H54 (cell line): ENCODE results near the gene ZNF320.
A peak's percentile ranks its signal among the peaks of the same experiment; 100 is the strongest.
"Not testable (repeated sequence)": the region's sequence is repeated elsewhere in the genome, so short reads cannot be mapped to it uniquely, and the experiment has no call there.

ENCODE experiments used
- DNase-seq: peaks from one replicate; pipeline ENCODE4 v3.0.0; 2011; ENCODE audit warnings: low spot score, mixed read lengths; ENCODE audit not compliant: insufficient read length
- FAIRE-seq: peaks from 3 replicates; lab custom pipeline; 2011; peaks lifted over from hg19 to GRCh38; lab: Jason Lieb, UNC
- POLR2A ChIP-seq: IDR thresholded peaks from 2 replicates; pipeline ENCODE4 v1.6.1; 2011; ENCODE audit warnings: low read depth, mild to moderate bottlenecking, low read length

Gene ZNF320

GRCh38 chr19:52896431-52897137 is 851 bp downstream of the ZNF320 start:
- no peak for FAIRE-seq
- peak; percentile 48 for DNase-seq
- TF ChIP-seq POLR2A: no peak

DNA sequence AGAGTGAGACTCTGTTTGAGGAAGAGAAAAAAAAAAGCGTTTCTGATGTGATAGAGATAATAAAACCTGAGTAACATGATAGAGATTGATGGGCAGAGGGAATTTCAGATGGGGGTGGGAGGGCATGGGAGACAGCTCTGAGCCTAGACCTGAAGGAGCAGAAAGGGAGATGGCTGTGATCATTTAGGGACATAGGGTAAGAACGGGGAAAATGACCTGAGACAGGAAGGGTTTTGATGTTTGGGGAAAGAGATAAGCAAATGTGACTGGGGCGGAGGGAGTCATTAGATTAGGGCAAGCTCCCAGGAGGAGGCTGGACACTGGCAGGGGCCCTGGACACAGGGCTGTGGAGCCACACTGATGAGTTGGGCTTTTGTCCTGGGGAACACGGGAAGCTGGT is 6.1 kb downstream of the ZNF320 start:
- TF ChIP-seq POLR2A: no peak
- FAIRE-seq (no peak), DNase-seq (no peak)

- TF ChIP-seq POLR2A: no peak
These were observed 7.5 kb downstream of the ZNF320 start for GRCh38 chr19:52889931-52890330.

DNA sequence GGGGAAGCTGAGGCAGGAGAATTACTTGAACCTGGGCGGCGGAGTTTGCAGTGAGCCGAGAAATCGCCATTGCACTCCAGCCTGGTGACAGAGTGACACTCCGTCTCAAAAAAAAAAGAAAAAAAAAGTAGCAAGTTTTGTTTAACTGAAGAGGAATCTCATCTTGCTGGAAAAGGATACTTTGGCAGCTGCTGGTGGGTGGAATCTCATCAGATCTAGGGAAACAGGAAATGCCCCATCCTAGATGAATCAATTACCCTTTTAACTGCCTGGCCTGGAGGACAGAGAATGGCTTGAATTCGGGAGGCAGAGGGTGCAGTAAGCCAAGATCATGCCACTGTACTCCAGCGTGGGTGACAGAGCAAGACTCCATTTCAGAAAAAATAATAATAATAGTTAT is 8.4 kb downstream of the ZNF320 start:
- FAIRE-seq: no peak
- no peak for TF ChIP-seq POLR2A
- no peak for DNase-seq

More at GRCh38 chr19:52889931-52890330, 7.5 kb downstream of the ZNF320 start:
- FAIRE-seq (no peak), DNase-seq (no peak)

GRCh38 chr19:52880895-52881389 is 16.5 kb downstream of the ZNF320 start:
- no peak for TF ChIP-seq POLR2A
- FAIRE-seq (no peak), DNase-seq (no peak)

- DNase-seq, FAIRE-seq: not testable (repeated sequence)
These were observed 24.4 kb downstream of the ZNF320 start for GRCh38 chr19:52872996-52873395.

- DNase-seq (no peak), FAIRE-seq (no peak)
- TF ChIP-seq POLR2A: no peak
These were observed 26.0 kb downstream of the ZNF320 start for GRCh38 chr19:52871466-52871865.

DNA sequence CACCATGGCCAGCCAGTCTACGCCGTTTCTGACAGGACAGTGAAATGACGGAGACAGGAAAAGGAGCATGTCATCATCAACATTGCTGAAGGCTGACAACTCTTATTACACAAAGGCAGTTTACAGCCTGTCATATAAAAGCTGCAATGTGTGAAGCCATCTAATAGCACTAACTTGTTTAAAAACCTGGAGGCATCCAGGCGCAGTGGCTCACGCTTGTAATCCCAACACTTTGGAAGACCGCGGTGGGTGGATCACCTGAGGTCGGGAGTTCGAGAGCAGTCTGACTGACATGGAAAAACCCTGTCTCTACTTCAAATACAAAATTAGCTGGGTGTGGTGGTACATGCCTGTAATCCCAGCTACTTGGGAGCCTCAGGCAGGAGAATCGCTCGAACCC is 29.4 kb downstream of the ZNF320 start:
- FAIRE-seq, DNase-seq: not testable (repeated sequence)

GRCh38 chr19:52857378-52858191 is 39.9 kb downstream of the ZNF320 start, which contains the start of gene ZNF468:
TSS of gene ZNF468 (minus strand) at chr19:52857619. CDS start at chr19:52854272, 3,347 bp downstream.
- FAIRE-seq: peak; percentile 89
- TF ChIP-seq POLR2A: peak; percentile 73
- peak; percentile 43 for DNase-seq

GRCh38 chr19:52856540-52857377 is 40.7 kb downstream of the ZNF320 start:
- FAIRE-seq, DNase-seq: not testable (repeated sequence)
